SH-SY5Y (cell line): Measurements from ENCODE around the gene PELI1.

Experiments
- GATA2 ChIP-seq: IDR thresholded peaks from 2 replicates; pipeline ENCODE4 v1.6.1; 2011; ENCODE audit warnings: mild to moderate bottlenecking, low read depth, low read length
- GATA3 ChIP-seq: IDR thresholded peaks from 2 replicates; pipeline ENCODE4 v1.6.1; 2011; ENCODE audit warnings: low read depth, mild to moderate bottlenecking, low read length, moderate library complexity

DNA sequence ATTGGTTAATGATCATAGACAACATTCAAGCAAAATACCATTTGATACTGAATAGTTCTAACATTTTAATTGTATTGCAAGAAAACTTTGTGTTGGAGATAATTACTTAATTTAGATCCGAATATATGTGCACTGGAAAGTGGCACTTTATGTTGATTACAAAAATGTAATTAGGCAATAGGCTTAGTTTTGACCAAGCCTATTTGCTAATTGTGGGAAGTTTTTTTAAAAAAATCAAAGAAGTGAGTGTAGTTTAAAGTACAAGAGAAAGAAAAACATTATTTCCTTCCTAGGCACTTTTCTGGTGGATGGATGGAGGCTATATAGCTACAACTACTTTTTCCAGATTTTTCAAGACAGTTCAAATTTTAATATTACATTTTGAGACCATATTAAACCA is 18.3 kb upstream of the PELI1 start:
- no peak for TF ChIP-seq GATA3
- TF ChIP-seq GATA2, result no peak
